Thymus (tissue), 11 donors: ENCODE data around the gene CD4. TPM values are rescaled to one million over a fixed set of nuclear protein-coding genes. Genes with fewer than 3 reads are reported as not detected.
"Not testable (repeated sequence)": the region's sequence is repeated elsewhere in the genome, so short reads cannot be mapped to it uniquely, and the experiment has no call there.

Experiments used
- DNase-seq, 9 donors: peaks; one replicate each; pipeline ENCODE4 v3.0.0-alpha.2; 2013; ENCODE audit warnings: low spot score in 9 of 9, low read depth in 6 of 9, missing footprints in 1 of 9
- H3K27ac ChIP-seq, 2 donors: one replicate each; pipeline ENCODE4 v1.5.1; 2013; ENCODE audit warnings: control low read depth in 1 of 2, low read depth in 1 of 2, low read length in 1 of 2, mild to moderate bottlenecking in 1 of 2, moderate library complexity in 1 of 2
- H3K27me3 ChIP-seq, 2 donors: one replicate each; pipeline ENCODE4 v1.5.1; 2013; ENCODE audit warnings: low read length in 1 of 2; ENCODE audit not compliant: control insufficient read depth in 2 of 2, insufficient read depth in 1 of 2
- H3K36me3 ChIP-seq, 2 donors: one replicate each; pipeline ENCODE4 v1.5.1; 2013; ENCODE audit warnings: low read length in 1 of 2, mild to moderate bottlenecking in 1 of 2, moderate library complexity in 1 of 2; ENCODE audit not compliant: control insufficient read depth in 2 of 2, insufficient read depth in 2 of 2
- H3K4me1 ChIP-seq, 2 donors: one replicate each; pipeline ENCODE4 v1.5.1; 2013; ENCODE audit warnings: low read length in 2 of 2; ENCODE audit not compliant: control insufficient read depth in 2 of 2, insufficient read depth in 2 of 2
- H3K4me3 ChIP-seq, 2 donors: one replicate each; pipeline ENCODE4 v1.5.1; 2013; ENCODE audit warnings: low read length in 2 of 2, control low read depth in 1 of 2, mild to moderate bottlenecking in 1 of 2
- H3K9me3 ChIP-seq, 2 donors: one replicate each; pipeline ENCODE4 v1.5.1; 2013; ENCODE audit warnings: low read length in 1 of 2, mild to moderate bottlenecking in 1 of 2; ENCODE audit not compliant: control insufficient read depth in 2 of 2, insufficient read depth in 1 of 2
- WGBS: extraction: QIAGEN DNeasy Blood & Tissue Kit; methylation state at CpG from one replicate; pipeline ENCODE4 v1.1.7; 2013; 5-methylcytosine and 5-hydroxymethylcytosine counted together
- polyA plus RNA-seq: library from polyadenylated mRNA; stranded (reverse); fragments of 200-250 nt; gene quantifications from one replicate; pipeline ENCODE4 v1.2.3, GENCODE V29; 2013
- total RNA-seq: library from RNA; stranded (reverse); fragments of 120-200 nt; gene quantifications from one replicate; pipeline ENCODE4 v1.2.4, GENCODE V29; 2013
- donor health status: healthy.

Gene CD4
- total and polyA plus RNA-seq, 2 donors, result 50.9 to 91.9 TPM

DNA sequence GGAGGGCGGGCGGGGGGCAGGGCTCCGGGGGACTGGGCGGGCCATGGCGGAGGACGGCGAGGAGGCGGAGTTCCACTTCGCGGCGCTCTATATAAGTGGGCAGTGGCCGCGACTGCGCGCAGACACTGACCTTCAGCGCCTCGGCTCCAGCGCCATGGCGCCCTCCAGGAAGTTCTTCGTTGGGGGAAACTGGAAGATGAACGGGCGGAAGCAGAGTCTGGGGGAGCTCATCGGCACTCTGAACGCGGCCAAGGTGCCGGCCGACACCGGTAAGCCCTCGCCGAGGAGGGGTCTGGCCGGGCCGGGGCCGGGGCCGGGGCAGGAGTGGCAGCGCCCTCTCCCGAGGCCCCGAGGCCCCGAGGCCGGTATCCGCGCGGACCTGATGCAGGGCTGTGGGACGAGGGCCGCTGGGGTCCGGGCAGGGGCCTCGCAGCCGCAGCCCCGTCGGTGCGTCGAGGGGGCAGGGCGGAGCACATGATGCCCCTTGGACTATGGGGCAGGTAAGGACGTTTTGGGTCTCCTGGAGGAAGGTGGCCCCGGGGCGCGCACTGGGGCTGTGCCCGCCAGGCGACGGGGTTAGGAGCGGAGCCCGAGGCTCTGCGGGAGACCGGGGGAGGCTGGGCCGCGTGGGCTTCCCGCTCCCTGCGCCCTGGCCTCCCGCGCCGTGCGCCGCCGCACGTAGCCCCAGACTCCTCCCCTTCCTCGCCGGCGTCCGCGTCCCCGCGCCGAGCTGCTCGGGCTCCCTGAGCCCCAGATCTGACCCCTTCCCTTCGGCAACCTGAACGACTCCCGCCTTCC is 78.3 kb downstream of the CD4 start, which contains the start of gene TPI1:
Gene TPI1, plus strand, starts transcription at position 119 of the 798 bp plus-strand sequence. Its CDS starts 36 bp downstream, at position 155.
- Histone ChIP-seq H3K27me3 (no peaks in the 10 kb centered on the region), H3K27ac (peak within 1 kb of the TSS; percentile 82 to 92), H3K9me3 (peaks cover 0 to 2% of the 10 kb centered on the region in 2 donors), H3K4me1 (peaks cover 15 to 47% of the 10 kb centered on the region in 2 donors), H3K36me3 (peaks cover 37 to 62% of the 10 kb centered on the region in 2 donors), H3K4me3 (peak within 1 kb of the TSS; percentile 57 to 78)
- under 1% methylated on average over 86 of the region's 86 CpGs for WGBS
- DNase-seq, result peak in 6 of 9 donors; percentile 45 to 79 (median 56)

DNA sequence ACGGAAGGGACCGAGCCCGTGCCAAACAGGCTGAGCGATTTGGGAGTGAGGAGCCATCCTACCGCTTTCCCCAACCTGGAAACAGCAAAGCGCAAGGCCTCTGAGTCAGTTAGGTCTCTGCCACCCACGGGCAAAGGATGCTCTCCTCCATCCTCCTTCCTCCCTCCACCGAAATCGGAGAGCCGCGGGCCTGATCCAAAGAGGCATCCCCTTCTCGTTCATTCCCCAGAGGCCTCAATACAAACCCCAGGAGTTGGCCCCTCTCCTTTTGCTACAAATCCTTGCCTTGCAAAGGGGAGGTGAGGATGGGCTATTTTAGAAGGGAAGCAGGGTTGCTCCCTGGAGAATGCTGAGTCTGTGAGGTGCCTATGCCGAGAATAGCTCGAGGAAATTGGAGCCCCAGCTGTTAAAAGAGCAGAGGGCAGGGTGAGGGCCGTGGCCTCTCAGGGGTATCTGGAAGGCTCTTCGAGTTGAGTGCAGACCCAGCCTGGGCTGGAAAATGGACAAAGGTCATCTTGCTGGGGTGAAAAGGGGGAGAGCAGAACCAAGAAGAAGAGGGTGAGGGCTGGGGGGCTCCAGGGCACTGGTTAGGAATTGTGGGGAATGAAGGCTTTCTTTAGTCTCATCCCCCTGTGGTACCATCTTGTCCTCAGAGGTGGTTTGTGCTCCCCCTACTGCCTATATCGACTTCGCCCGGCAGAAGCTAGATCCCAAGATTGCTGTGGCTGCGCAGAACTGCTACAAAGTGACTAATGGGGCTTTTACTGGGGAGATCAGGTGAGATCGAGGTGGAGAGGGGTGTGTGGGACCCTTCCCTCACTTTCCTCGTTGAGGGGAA is 79.1 kb downstream of the CD4 start:
- peak in 2 of 9 donors; percentile 44 to 45 for DNase-seq
- Histone ChIP-seq H3K36me3 (peaks cover 32 to 55% of the 10 kb centered on the region in 2 donors), H3K27ac (peak overlapping the region; percentile 82 to 92), H3K4me3 (peak overlapping the region; percentile 57 to 78), H3K4me1 (peaks cover 15 to 51% of the 10 kb centered on the region in 2 donors), H3K9me3 (peaks cover 0 to 4% of the 10 kb centered on the region in 2 donors), H3K27me3 (no peaks in the 10 kb centered on the region)
- 19% methylated on average over 22 of the region's 22 CpGs for WGBS

DNA sequence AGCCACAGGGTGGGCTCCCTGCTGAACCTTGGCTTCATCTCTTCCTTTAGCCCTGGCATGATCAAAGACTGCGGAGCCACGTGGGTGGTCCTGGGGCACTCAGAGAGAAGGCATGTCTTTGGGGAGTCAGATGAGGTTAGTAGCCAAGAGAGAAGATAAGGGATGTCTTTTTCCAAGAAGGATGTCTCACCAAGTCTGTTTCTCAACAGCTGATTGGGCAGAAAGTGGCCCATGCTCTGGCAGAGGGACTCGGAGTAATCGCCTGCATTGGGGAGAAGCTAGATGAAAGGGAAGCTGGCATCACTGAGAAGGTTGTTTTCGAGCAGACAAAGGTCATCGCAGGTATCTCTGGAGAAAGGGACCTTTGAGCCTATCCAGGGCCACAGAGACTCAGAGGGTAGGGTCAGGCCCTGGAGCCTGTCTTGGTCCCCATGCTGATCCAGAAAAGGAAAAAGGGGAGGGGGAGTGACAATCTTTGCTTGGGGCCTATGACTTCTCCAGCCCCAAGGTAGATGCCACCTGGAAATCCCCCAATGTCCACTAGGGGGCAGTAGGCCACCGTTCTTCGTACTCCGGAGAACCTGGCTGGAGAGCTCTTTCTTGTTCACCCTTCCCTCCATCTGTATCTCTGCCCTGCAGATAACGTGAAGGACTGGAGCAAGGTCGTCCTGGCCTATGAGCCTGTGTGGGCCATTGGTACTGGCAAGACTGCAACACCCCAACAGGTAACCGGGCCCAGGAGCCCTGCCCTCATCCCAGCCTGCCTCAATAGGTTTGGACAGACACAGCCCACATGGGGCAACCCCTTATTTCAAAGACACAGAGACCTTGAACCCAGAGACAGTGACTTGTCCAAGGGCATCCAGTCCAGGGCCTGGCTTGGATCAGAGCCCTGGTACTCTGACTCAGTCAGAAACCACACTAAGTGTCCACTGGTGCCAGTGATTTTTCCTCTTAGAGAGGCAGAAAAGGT is 80.0 kb downstream of the CD4 start:
- Histone ChIP-seq H3K9me3 (peaks cover 0 to 4% of the 10 kb centered on the region in 2 donors), H3K27ac (peak overlapping the region in 1 of 2 donors; percentile 55), H3K4me3 (peak overlapping the region in 1 of 2 donors; percentile 5), H3K27me3 (no peaks in the 10 kb centered on the region), H3K36me3 (peaks cover 26 to 46% of the 10 kb centered on the region in 2 donors), H3K4me1 (peaks cover 18 to 60% of the 10 kb centered on the region in 2 donors)
- 55% methylated on average over 12 of the region's 12 CpGs for WGBS
- peak; percentile 61 to 92 (median 83) for DNase-seq

DNA sequence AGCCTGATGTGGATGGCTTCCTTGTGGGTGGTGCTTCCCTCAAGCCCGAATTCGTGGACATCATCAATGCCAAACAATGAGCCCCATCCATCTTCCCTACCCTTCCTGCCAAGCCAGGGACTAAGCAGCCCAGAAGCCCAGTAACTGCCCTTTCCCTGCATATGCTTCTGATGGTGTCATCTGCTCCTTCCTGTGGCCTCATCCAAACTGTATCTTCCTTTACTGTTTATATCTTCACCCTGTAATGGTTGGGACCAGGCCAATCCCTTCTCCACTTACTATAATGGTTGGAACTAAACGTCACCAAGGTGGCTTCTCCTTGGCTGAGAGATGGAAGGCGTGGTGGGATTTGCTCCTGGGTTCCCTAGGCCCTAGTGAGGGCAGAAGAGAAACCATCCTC is 81.0 kb downstream of the CD4 start:
- Histone ChIP-seq H3K36me3 (peaks cover 18 to 38% of the 10 kb centered on the region in 2 donors), H3K4me1 (peaks cover 18 to 62% of the 10 kb centered on the region in 2 donors)
- DNase-seq, H3K27me3 ChIP-seq, H3K9me3 ChIP-seq, H3K27ac ChIP-seq, H3K4me3 ChIP-seq: not testable (repeated sequence)
- WGBS, result 95% methylated on average over 4 of the region's 4 CpGs

Other genes starting within 250 kb of the CD4 start
- gene IFFO1, start 233.5 kb upstream of the CD4 start, total RNA-seq, result 6.7 TPM
- 52.0 TPM for gene IFFO1, start 233.5 kb upstream of the CD4 start, polyA plus RNA-seq
- 31.1 TPM for gene NOP2, start 221.2 kb upstream of the CD4 start, total RNA-seq
- 45.5 TPM for gene NOP2, start 221.2 kb upstream of the CD4 start, polyA plus RNA-seq
- gene CHD4, start 182.1 kb upstream of the CD4 start, total RNA-seq, result 177 TPM
- 230 TPM for gene CHD4, start 182.1 kb upstream of the CD4 start, polyA plus RNA-seq
- 2.4 TPM for gene LPAR5, start 153.6 kb upstream of the CD4 start, total RNA-seq
- 3.2 TPM for gene LPAR5, start 153.6 kb upstream of the CD4 start, polyA plus RNA-seq
- gene ACRBP, start 142.1 kb upstream of the CD4 start, total RNA-seq, result 2.0 TPM
- 10.5 TPM for gene ACRBP, start 142.1 kb upstream of the CD4 start, polyA plus RNA-seq
- 74.0 TPM for gene ING4, start 126.4 kb upstream of the CD4 start, total RNA-seq
- 70.0 TPM for gene ING4, start 126.4 kb upstream of the CD4 start, polyA plus RNA-seq
- 17.2 TPM for gene ZNF384, start 100.2 kb upstream of the CD4 start, total RNA-seq
- 39.3 TPM for gene ZNF384, start 100.2 kb upstream of the CD4 start, polyA plus RNA-seq
- 0.09 TPM for gene PIANP, start 88.7 kb upstream of the CD4 start, total RNA-seq
- gene PIANP, start 88.7 kb upstream of the CD4 start, polyA plus RNA-seq, result 0.23 TPM
- gene COPS7A, start 65.5 kb upstream of the CD4 start, total RNA-seq, result 28.0 TPM
- 39.8 TPM for gene COPS7A, start 65.5 kb upstream of the CD4 start, polyA plus RNA-seq
- gene MLF2, start 36.4 kb upstream of the CD4 start, total RNA-seq, result 69.5 TPM
- gene MLF2, start 36.4 kb upstream of the CD4 start, polyA plus RNA-seq, result 131 TPM
- 21.9 TPM for gene PTMS, start 23.2 kb upstream of the CD4 start, total RNA-seq
- 186 TPM for gene PTMS, start 23.2 kb upstream of the CD4 start, polyA plus RNA-seq
- 1.5 TPM for gene LAG3, start 17.0 kb upstream of the CD4 start, total RNA-seq
- 4.8 TPM for gene LAG3, start 17.0 kb upstream of the CD4 start, polyA plus RNA-seq
- 1.4 TPM for gene GPR162, start 32.3 kb downstream of the CD4 start, total RNA-seq
- gene GPR162, start 32.3 kb downstream of the CD4 start, polyA plus RNA-seq, result 4.4 TPM
- gene P3H3, start 38.9 kb downstream of the CD4 start, total RNA-seq, result 1.0 TPM
- 4.4 TPM for gene P3H3, start 38.9 kb downstream of the CD4 start, polyA plus RNA-seq
- 0.14 TPM for gene GNB3, start 51.4 kb downstream of the CD4 start, total RNA-seq
- 1.3 TPM for gene GNB3, start 51.4 kb downstream of the CD4 start, polyA plus RNA-seq
- 44.3 TPM for gene CDCA3, start 61.8 kb downstream of the CD4 start, total RNA-seq
- 5.9 TPM for gene CDCA3, start 61.8 kb downstream of the CD4 start, polyA plus RNA-seq
- 61.1 TPM for gene USP5, start 62.6 kb downstream of the CD4 start, total RNA-seq
- 32.2 TPM for gene USP5, start 62.6 kb downstream of the CD4 start, polyA plus RNA-seq
- gene TPI1, start 78.0 kb downstream of the CD4 start, total RNA-seq, result 628 TPM
- 282 TPM for gene TPI1, start 78.0 kb downstream of the CD4 start, polyA plus RNA-seq
- gene SPSB2, start 83.8 kb downstream of the CD4 start, total RNA-seq, result 10.7 TPM
- gene SPSB2, start 83.8 kb downstream of the CD4 start, polyA plus RNA-seq, result 14.9 TPM
- 6.2 TPM for gene LRRC23, start 115.3 kb downstream of the CD4 start, total RNA-seq
- gene LRRC23, start 115.3 kb downstream of the CD4 start, polyA plus RNA-seq, result 11.5 TPM
- gene ENO2, start 125.1 kb downstream of the CD4 start, total RNA-seq, result 12.1 TPM
- 29.3 TPM for gene ENO2, start 125.1 kb downstream of the CD4 start, polyA plus RNA-seq
- 1.6 TPM for gene ATN1, start 138.4 kb downstream of the CD4 start, total RNA-seq
- 30.3 TPM for gene ATN1, start 138.4 kb downstream of the CD4 start, polyA plus RNA-seq
- not detected for gene RNU7-1, start 154.3 kb downstream of the CD4 start, total RNA-seq
- not detected for gene RNU7-1, start 154.3 kb downstream of the CD4 start, polyA plus RNA-seq
- gene C12orf57, start 154.5 kb downstream of the CD4 start, total RNA-seq, result 446 TPM
- gene C12orf57, start 154.5 kb downstream of the CD4 start, polyA plus RNA-seq, result 421 TPM
- gene PTPN6, start 161.8 kb downstream of the CD4 start, total RNA-seq, result 147 TPM
- gene PTPN6, start 161.8 kb downstream of the CD4 start, polyA plus RNA-seq, result 213 TPM
- gene PHB2, start 181.1 kb downstream of the CD4 start, total RNA-seq, result 288 TPM
- gene PHB2, start 181.1 kb downstream of the CD4 start, polyA plus RNA-seq, result 149 TPM
- 56.2 TPM for gene EMG1, start 181.4 kb downstream of the CD4 start, total RNA-seq
- gene EMG1, start 181.4 kb downstream of the CD4 start, polyA plus RNA-seq, result 27.6 TPM
- gene LPCAT3, start 228.9 kb downstream of the CD4 start, total RNA-seq, result 16.1 TPM
- gene LPCAT3, start 228.9 kb downstream of the CD4 start, polyA plus RNA-seq, result 28.2 TPM